ENCODE data around the gene EFCAB11.

- TF ChIP-seq POLR2A (IDR thresholded peaks at IDR 0.05; ENCODE audit: low read length) (no peak), GATA1 (IDR thresholded peaks at IDR 0.05; ENCODE audit: low read depth, low read length) (no peak)
Observed at GRCh38 chr14:89956661-89957009, 2.1 kb upstream of the EFCAB11 start.

Data from erythroblast (primary cell).